G401 (cell line): Measurements from ENCODE around the gene DDX24. TPM values are rescaled to one million over a fixed set of nuclear protein-coding genes. Genes with fewer than 3 reads are reported as not detected.
"Not testable (repeated sequence)": the region's sequence is repeated elsewhere in the genome, so short reads cannot be mapped to it uniquely, and the experiment has no call there.

Experiments used
- DNase-seq: peaks from one replicate; pipeline ENCODE4 v3.0.0-alpha.2; 2015; ENCODE audit warnings: low spot score
- in situ Hi-C: cut with HindIII; loops from 2 replicates; pipeline ENCODE4 v1.10.0; 2016; ENCODE audit warnings: low sequenced_read_pairs, mixed read lengths
- total RNA-seq: library from RNA; depleted of rRNA; stranded (reverse); fragments of >200 nt; shearing (Covaris generic); gene quantifications from 2 replicates; pipeline ENCODE4 v1.2.3, GENCODE V29; 2014

DDX24 gene
- total RNA-seq, 1 experiment from 2014 or later: 145 TPM

DNA sequence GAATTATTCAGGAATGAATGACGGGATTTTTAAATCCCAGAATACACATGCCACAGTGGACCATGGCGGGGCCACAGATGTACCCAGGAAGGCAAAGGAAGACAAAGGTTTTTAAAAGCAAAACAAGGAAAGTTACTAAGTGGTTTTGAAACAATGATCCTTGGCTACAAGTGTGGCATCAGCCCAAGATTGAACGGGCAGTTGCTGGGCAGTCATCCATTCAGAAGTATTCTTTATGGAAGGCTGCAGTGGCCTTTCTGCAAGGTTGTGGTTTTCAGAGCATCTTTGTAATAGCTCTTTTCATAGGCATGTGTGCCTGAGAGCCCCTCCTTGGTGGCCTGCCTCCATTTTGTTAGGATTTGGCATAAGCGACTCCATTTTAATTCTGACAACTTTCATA lies 16.1 kb upstream of the DDX24 start:
- in situ Hi-C loops: no loop called here
- DNase-seq: no peak

DNA sequence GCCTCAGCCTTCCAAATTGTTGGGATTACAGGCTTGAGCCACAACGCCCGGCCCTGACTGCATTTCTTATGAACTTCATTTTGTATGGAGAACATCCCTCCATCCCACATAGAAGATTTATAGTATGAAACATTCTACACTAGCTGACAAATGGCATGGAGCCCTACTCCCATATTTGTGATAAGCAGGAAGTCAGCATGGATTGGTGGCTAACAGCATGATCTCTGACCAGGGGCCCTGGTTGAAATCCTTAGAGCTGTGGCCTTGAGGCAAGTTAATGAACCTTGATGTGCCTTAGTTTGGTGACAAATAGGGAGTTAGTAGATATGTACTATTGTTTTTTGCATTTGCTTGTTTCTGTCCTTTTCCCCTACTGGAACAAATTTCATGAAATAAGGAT lies 12.4 kb upstream of the DDX24 start:
- in situ Hi-C loops: no loop called here
- DNase-seq: no peak

- no peak for DNase-seq
- in situ Hi-C loops: no loop called here
These were observed 8.5 kb upstream of the DDX24 start for GRCh38 chr14:94089479-94089878.

- DNase-seq: no peak
- in situ Hi-C loops: no loop called here
These were observed 7.5 kb upstream of the DDX24 start for GRCh38 chr14:94088516-94088915.

DNA sequence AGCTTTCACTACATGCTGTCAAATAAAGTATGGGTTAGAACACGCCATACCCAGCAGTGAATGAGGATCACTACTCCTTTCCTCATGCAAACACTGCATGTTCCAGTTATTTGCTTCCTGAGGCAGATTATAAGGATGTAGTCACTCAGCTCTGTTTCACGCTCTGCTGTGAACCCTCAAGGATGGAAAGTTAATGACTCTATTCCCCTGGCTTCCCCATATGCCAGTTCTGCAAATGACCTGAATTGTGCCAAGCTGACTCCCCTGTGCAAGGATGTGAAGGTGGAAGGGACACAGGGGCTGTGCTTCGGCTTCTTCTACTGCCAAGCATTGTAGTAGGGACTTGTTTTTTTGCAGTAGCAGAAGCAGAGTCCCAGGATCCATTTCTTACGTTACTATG lies 6.9 kb upstream of the DDX24 start:
- no peak for DNase-seq
- in situ Hi-C loops: no loop called here

DNA sequence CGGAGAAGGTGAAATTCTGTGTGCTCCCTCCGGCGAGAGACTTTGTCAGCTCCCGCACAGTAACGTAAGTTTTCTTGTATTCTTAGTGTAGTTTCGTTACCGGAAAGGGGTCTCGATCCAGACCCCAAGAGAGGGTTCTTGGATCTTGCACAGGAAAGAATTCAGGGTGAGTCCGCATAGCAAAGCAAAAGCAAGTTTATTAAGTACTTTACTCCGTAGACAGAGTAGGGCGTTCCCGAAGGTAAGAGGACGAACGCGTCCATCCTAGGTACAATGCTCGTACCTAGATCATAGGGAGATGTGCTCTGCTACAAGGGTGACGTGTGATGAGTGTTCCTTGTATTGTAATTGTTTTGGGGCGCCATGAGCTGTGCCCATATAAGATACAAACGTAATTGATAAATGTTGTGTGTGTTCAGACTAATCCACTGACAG lies 401 bp upstream of the DDX24 start:
- no peak for DNase-seq
- in situ Hi-C loops: no loop called here

GRCh38 chr14:94079891-94080620 lies 946 bp downstream of the DDX24 start:
- in situ Hi-C loops: no loop called here
- peak; percentile 58 for DNase-seq

DNA sequence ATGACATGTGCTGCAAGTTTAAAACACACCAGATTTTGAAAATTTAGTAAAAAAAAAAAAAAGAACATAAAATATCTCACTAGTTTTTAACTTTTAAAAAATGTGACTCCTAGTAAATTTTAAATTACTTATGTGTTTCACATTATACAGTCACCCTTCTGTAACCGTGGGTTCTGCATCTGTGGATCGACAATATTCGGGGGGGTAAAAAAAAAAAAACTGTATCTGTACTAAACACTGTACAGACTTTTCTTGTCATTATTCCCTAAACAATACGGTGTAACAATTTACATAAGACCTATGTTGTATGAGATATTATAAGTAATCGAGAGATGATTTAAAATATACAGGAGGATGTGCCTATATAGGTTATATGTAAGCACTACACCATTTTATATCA lies 3.2 kb downstream of the DDX24 start:
- DNase-seq: no peak
- in situ Hi-C loops: no loop called here

DNA sequence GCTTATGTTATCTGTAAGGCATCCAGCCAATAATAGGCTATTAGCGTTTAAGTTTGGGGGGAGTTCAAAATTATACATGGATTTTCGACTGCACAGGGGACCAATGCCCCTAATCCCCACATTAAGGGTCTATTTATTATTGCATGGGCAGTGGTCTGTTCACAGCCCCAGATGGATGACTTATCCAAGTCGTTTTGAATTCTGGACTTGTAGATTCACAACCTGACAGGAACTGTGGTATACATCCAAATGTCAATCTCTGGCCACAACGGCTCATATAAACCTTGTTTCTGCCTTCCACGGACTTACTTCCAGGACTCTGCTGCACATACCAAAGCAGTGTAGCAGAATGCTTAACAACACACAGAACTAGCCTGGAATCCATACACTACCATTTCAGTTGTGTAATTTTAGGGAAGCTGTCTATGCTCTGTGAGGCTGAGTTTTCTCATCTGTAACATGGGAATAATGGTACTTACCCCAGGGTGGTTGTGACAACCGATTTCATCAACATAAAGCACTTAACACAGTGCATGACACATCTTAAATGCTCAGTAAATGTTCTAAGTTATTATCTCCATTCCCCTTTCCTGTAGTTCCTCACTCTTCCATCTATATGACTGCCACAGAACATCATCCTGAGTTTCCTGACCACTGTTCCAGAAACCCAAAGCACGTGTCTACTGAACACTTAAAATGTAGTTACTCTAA lies 3.7 kb downstream of the DDX24 start:
- DNase-seq: no peak
- in situ Hi-C loops: no loop called here

DNA sequence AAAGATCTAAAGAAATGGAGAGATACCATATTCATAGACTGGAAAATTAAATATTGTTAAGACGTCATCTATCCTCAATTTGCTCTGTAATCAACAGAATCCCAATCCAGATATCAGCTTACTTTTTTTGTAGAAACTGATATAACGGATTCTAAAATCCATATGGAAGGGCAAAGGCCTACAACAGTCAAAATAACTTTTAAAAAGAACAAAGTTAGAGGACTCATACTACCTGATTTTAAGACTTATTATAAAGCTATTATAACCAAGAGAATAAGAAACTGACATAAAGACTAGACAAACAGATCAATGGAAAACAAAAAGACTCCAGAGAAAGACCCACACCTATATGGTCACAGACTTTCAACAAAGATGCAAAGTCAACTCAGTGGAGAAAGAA lies 6.0 kb downstream of the DDX24 start:
- no peak for DNase-seq
- in situ Hi-C loops: no loop called here

DNA sequence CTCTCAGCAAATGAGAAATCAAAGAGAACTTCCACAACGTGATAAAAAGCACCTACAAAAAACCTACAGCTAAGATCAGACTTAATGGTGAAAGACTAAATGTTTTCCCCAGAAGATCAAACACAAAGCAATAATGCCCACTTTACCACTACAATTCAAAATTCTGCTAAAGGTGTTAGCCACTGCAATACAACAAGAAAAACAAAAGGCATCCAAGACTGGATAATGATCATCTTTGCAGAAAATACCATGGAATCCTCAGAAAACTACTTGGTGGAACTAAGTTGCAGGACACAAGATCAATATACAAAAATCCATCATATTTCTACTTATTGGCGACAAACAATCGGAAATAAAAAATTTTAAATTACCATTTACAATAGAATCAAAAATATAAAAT lies 6.5 kb downstream of the DDX24 start:
- DNase-seq: no peak

DNA sequence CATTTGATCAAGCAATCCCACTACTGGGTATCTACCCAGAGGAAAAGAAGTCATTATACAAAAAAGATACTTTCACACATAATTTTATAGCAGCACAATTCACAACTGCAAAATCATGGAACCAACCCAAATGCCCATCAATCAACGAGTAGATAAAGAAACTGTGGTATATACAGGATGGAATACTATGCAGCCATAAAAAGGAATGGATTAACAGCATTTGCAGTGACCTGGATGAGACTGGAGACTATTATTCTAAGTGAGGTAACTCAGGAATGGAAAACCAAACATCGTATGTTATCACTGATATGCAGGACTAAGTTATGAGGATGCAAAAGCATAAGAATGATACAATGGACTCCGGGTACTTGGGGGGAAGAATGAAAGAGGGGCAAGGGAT lies 8.9 kb downstream of the DDX24 start:
- in situ Hi-C loops, DNase-seq: not testable (repeated sequence)

More for the DNA sequence above, 6.5 kb downstream of the DDX24 start:
- in situ Hi-C loops: no loop called here

DNA sequence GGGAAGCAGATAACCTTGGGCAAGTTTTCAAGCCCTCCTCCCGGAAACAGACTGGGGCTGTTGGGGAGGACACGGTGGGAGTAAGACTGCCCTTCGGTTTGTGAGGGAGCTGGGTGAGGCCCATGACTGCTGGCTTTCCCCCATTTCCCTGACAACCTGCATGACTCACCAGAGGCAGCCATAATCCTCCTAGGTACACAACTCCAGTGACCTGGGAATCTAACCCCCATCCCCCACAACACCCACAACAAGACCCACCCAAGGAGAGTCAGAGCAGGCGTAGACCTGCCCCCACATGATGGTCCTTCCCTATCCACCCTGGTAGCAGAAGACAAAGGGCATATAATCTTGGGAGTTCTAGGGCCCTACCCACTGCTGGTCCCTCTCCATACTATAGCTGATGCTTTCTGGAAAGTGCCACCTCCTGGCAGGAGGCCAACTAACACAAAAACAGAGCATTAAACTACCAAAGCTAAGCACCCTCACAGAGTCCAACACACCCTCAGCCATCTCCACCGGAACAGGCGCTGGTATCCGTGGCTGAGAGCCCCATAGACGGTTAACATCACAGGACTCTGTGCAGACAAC lies 14.8 kb downstream of the DDX24 start:
- DNase-seq: no peak
- in situ Hi-C loops: no loop called here

DNA sequence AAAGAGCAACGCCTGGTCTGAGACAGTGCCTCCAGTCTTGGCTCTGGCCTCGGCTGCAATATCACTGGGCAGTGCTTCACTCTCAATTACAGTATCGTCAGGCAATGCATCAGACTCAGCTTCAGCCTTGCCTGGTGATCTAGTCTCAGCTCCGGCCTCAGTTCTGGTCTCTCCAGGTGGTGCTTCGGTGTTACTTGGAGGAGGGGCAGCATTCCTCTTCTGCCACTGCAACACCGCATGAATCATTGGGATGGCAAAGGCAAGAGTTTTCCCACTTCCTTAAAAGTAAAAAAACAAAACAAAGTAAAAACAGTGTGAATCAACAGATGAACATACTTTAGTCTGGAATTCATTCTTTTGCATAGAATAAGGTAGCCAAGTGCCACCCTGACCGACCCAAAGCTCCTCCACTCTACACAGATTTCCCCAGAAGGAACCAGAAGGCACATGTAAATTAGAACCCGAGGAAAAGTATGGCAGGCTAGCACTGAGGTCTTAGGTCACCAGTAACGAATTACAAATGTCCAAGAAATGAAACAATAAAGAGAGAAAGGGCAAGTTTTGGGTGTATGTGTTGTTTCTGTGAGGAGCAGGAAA lies 18.6 kb downstream of the DDX24 start:
- in situ Hi-C loops: no loop called here
- peak; percentile 20 for DNase-seq

- DNase-seq: no peak
- in situ Hi-C loops: no loop called here
These were observed 21.0 kb downstream of the DDX24 start for GRCh38 chr14:94059998-94060397.

GRCh38 chr14:94058674-94059138 lies 22.3 kb downstream of the DDX24 start:
- DNase-seq: no peak
- in situ Hi-C loops: no loop called here

GRCh38 chr14:94058128-94058673 lies 22.8 kb downstream of the DDX24 start:
- in situ Hi-C loops: no loop called here

DNA sequence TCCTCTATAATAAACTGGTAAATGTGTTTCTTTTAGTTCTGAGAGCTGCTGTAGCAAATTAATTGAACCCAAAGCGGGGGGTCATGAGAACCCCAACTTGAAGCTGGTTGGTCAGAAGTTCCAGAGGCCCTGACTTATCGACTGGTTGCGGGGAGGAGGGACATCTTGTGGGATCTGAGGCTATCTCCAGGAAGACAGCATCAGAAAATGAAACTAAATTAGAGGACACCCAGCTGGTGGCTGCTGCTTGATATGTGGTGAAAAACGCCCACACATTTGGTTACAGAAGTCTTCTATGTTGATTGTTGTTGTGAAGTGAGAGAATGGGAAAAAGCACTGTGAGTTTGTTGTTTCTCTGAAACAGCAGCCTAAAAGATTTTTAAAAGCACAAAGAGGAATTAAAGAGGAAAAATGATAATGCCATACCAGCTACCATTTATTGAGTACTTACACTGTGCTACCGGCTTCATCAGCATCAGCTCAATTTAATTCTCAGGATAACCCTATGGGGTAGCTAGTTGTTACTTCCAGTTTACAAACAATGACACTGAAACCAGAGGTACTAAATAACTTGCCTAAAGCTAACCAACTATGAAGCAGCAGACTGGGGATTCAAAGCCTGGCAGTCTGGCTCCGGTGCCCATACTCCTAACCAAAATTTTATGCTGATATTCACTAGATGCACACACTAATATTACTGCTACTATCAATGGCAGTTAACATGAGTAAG lies 24.3 kb downstream of the DDX24 start:
- in situ Hi-C loops: no loop called here
- DNase-seq: no peak

More at GRCh38 chr14:94058128-94058673, 22.8 kb downstream of the DDX24 start:
- DNase-seq: no peak

DNA sequence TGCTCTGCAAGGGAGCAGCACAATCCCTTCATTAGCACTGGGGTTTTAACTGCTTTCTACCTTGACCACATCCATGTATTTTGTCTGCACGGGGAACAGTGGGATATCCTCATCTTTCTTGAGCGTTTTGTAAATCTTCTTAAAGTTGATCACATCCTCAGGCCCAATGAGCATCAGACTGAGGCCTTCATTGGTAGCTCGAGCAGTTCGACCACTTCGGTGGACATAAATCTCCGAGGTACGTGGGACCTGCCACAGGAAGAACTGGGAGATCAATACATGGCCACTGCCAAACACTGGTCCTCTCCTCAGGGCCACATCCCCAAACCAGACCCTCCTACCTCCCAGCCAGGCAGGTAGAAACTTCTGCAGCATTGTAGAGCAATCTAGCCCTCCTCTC lies 26.1 kb downstream of the DDX24 start:
- in situ Hi-C loops: no loop called here
- no peak for DNase-seq
